HG03442 (cell line): ENCODE measurements around the gene FAM3D.

Experiments used
- ATAC-seq: cut with Tn5 transposase; IDR thresholded peaks from one replicate; pipeline ENCODE4 v1.9.1; 2021; ENCODE audit warnings: mild to moderate bottlenecking, moderate library complexity; ENCODE audit not compliant: unreplicated experiment

FAM3D gene

DNA sequence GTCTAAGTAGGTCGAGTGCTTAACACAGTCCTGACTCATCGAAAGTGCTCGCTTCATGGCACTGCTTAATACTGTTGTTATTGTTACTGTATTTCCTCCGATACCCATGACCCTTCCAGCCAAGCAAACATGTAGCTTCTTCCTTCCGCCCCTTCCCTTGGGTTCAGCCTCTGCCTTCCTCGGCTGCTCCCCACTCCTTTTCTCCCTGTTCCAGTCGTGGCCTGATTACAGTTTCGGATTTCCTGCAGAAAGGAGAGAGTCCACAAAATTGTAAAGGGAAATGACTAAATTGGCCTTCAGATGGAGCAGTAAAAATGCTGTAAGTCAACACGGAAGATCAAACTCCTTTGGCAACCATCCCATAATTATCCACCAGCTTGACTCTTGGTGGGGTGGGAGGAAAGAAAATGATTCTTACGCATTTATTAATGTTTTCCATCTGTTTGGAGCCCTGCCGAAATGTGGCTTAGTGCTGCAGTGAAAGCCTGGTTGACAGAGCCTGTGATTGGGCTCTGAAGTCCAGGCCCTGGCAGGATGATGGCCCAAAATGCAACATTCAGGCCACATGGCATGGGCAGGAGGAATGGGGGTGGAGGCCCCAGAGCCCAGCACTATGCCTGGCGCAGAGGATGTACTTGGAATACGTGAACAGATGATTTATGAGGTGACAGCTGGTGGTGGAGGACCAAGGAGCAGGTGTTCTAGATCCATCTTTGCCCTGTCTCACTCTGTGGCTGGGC is 37.6 kb downstream of the FAM3D start:
- no peak for ATAC-seq

GRCh38 chr3:58627941-58628340 is 38.6 kb downstream of the FAM3D start:
- ATAC-seq, result no peak

GRCh38 chr3:58627570-58627885 is 39.0 kb downstream of the FAM3D start:
- ATAC-seq, result no peak

DNA sequence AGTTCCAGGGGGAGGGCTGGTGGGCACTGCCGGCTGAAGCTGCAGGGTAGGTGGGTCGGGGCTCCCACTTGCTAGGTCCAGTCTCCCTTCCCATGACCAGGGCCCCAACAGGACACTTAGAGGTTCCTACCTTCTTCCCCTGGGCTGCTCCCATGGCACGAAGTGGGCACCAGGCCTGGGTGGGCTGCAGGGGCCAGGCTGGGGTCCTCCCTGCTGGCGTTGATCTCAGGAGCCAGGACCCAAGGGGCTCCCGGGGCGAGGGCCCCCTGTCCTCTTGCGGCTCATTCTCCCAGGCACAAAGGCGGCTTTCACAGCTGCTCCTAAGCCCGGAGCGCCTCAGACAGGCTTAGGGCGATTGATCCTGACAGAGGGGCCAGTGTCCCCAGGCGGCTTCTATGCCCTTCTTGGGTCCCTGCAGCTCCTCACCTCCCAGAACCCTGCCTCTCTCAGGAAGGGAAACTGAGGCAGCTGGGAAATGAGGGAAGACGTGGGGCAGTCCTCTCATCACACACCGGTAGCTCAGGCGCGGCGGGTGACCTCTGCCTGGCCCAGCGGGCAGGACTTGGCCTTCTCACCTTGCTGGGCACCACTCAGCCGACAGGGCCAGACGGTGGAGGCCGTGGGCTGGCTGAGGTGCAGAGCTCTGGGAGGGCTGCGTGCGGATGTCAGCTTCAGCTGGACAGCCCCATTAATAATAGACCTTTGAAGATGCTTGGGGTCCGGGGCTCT is 39.6 kb downstream of the FAM3D start:
- ATAC-seq, result no peak

GRCh38 chr3:58625196-58625824 is 41.3 kb downstream of the FAM3D start:
- ATAC-seq, result no peak

GRCh38 chr3:58624550-58624949 is 42.0 kb downstream of the FAM3D start:
- no peak for ATAC-seq

- ATAC-seq, result no peak
These were observed 42.6 kb downstream of the FAM3D start for GRCh38 chr3:58623961-58624360.

DNA sequence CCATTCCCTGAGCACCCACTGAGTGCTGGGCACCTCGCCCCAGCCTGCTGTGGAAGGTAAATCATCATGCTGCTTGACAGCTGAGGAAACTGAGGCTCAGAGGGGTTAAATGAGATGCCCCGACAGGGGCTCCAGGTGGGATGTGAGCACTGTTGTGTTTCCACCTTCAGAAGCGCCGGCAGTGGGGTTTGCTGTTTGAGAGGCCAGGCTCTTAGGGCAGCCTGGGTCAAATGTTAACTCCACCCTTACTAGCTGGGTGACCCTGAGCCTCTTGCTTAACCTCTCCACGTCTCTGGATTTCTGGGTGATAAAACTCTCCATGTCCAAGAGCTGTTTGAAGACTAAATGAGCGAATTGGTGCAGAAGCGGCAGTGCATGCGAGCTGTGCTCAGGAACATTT is 43.1 kb downstream of the FAM3D start:
- no peak for ATAC-seq

DNA sequence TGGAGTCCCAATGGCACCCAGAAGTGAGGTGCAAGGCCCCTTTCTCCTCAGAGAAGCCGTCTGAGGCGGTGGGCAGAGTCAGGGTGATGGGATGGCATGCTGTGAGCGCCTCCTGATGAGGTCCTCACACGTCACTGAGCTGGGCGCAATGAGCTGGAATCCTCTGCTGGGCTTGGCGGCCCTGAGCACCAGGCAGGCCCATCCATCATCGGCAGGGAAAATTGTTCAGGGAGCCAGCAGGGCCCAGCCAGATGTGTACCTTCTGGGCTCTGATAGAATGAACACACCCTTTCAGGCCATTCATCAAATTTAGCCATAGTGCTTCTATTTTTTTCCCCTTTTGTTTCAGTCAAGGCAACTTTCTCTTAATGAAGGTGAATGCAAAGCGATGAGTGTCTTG is 43.7 kb downstream of the FAM3D start:
- no peak for ATAC-seq

- ATAC-seq, result no peak
These were observed 44.1 kb downstream of the FAM3D start for GRCh38 chr3:58622436-58622835.

- ATAC-seq, result no peak
These were observed 45.3 kb downstream of the FAM3D start for GRCh38 chr3:58621086-58621830.

DNA sequence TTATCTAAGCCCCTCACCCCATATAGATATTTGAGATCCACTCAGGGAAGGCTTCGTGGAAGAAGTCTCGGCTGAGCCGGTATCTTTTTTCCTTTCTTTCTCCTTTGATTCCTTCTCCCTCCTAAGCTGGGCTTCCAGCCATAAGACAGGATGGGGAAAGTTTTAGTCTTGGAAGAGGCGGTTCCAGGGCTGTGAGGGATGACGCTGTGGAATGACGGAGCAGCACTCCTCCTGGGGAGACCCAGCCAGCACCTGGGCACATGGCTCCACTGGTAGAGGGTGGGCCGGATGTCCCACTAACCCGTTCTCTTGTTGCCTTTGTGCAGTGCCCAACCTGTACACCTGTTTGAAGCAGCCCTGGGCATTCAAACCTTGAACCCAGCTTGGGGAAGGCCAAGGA is 46.2 kb downstream of the FAM3D start:
- no peak for ATAC-seq

DNA sequence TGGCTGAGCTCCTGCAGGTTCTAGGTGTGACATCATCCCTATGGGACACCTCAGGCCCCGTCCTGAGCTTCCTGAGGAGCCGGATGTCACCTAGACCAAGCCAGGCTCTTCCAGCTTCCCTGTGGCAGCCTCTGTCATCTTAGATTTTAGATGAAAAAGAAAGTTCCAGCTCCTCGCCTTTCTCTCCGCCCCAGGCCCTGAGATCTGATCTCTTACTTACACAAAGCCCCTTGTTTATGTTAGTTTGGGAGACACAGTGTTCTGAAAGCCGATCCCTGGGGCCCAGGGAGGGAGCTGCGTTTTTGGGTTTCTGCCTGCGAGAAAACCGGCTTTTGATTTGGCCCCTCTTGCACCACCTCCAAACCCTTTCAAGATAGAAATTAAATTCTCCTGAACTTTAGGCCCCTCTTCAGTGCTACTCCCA is 49.2 kb downstream of the FAM3D start:
- no peak for ATAC-seq

- ATAC-seq, result no peak
These were observed 53.1 kb downstream of the FAM3D start for GRCh38 chr3:58613236-58614132.

DNA sequence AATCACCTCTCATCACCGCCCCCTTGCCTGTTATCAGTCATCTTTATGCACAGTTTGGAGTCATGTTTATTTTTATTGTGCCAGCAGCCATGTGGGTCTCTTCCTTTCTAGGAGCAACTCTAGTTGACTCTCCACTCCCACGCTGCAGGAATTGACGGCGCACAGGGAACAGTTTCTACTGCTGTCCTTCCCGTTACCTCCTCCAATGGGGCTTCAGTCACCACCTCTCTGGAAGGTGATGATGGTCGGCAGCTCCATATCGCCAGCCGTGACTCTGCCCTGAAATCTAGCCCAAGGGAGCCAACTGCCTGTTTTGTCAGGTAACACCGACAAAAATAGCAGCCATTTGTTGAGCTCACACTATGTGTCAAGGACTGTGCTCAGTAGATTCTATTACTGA is 53.7 kb downstream of the FAM3D start:
- ATAC-seq, result no peak

DNA sequence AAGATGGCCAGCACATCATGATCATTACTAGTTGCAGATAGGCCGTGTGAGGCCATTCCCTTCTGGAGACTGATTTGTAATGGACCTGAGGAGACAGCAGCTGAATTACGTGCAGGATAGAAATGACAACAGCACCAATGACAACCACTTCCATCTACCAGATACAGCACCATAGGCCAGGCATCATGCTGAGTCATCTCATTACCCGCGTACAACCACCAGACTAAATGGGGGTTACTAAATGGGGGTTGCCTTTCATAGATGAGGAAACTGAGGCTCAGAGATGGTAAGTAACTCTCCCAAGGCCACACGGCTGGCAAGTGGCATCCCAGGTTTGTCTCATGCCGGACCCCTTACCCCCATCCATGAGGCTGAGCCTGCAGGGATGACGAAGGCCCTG is 56.6 kb downstream of the FAM3D start:
- ATAC-seq, result peak; percentile 51

DNA sequence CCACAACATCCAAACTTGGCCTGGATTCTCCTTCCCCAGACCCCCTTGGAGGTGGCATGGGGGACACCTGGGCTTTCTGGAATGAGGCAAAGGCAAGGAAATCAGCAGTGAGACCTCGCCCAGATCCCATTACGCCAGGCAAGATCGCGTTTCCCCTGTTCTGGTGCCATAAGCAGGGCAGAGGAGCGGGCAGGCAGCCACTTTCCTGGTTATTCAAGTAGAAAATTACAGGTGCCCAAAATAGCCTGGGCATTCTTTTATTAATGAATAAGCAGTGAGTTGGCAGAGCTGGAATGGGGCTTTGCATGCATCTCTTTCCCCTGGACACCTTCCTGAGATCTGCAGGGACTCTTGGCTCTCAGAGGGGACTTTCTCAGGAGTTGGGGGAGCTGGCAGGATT is 57.9 kb downstream of the FAM3D start:
- ATAC-seq, result no peak

GRCh38 chr3:58607816-58608215 is 58.8 kb downstream of the FAM3D start:
- no peak for ATAC-seq

DNA sequence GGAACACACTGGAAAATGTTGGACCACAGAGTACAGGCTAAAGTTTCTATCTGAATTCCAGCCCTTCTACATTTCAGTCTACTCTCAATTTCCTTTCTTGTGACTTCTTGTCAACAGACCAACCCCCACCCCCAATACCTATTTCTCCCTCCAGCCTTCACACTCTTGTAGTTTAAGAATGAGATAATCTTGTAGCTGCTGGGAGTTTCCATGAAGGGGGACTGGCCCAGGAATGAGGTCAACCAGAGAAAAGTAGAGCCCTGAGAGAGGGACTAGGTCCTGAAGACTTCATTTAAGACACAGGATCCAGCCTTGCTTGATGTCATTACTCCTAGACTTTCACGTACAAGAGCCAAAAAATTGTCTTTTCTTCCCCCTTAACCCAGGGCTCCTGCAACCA is 59.9 kb downstream of the FAM3D start:
- ATAC-seq, result no peak

- no peak for ATAC-seq
These were observed 62.5 kb downstream of the FAM3D start for GRCh38 chr3:58604031-58604430.

- ATAC-seq, result no peak
These were observed 63.0 kb downstream of the FAM3D start for GRCh38 chr3:58603606-58604005.
